H1 (cell line): Measurements from ENCODE around the gene ANKIB1. TPM values are rescaled to one million over a fixed set of nuclear protein-coding genes. Genes with fewer than 3 reads are reported as not detected.

ENCODE experiments used
- CTCF ChIA-PET: fragments of 300-600 bp; sonication (Branson Sonifier 250); formaldehyde crosslinking; loops from one replicate; lab custom pipeline; 2021; ENCODE audit not compliant: partially characterized antibody; lab: Charles Lee
- POLR2A ChIA-PET: fragments of 300-600 bp; sonication (Branson Sonifier 250); formaldehyde crosslinking; loops from one replicate; lab custom pipeline; 2021; ENCODE audit warnings: inconsistent platforms; ENCODE audit not compliant: partially characterized antibody; lab: Charles Lee
- DNase-seq, 2 experiments: peaks; one replicate each; pipeline versions ENCODE4 v3.0.0 to v3.0.0-alpha.2; 2010 to 2022; ENCODE audit warnings: low spot score in 2 of 2, low read depth in 1 of 2, mixed read lengths in 1 of 2
- FAIRE-seq: peaks from 2 replicates; lab custom pipeline; 2011; peaks lifted over from hg19 to GRCh38; lab: Jason Lieb, UNC
- H2AFZ ChIP-seq: 2 replicates; pipeline ENCODE4 v1.8.1; 2012; ENCODE audit warnings: low read length, inconsistent platforms
- H2AK5ac ChIP-seq: 2 replicates; pipeline ENCODE4 v1.6.1; 2013; ENCODE audit warnings: low read depth, low read length
- H2BK120ac ChIP-seq: replicated peaks from 2 replicates; pipeline ENCODE3; 2013; ENCODE audit warnings: low read depth, low read length, inconsistent platforms
- H2BK12ac ChIP-seq: 2 replicates; pipeline ENCODE4 v1.6.1; 2013; ENCODE audit warnings: low read depth, low read length
- H2BK15ac ChIP-seq: 2 replicates; pipeline ENCODE4 v1.6.1; 2013; ENCODE audit warnings: low read length
- H2BK20ac ChIP-seq: 2 replicates; pipeline ENCODE4 v1.6.1; 2013; ENCODE audit warnings: low read length
- H2BK5ac ChIP-seq: 2 replicates; pipeline ENCODE4 v1.6.1; 2013; ENCODE audit warnings: low read depth, low read length
- H3K14ac ChIP-seq: 2 replicates; pipeline ENCODE4 v1.6.1; 2013; ENCODE audit warnings: inconsistent platforms; ENCODE audit not compliant: insufficient read length
- H3K18ac ChIP-seq: 2 replicates; pipeline ENCODE4 v1.6.1; 2013; ENCODE audit warnings: low read length; ENCODE audit errors: extremely low read depth
- H3K23ac ChIP-seq: 2 replicates; pipeline ENCODE4 v1.6.1; 2013; ENCODE audit warnings: inconsistent platforms; ENCODE audit not compliant: insufficient read length
- H3K23me2 ChIP-seq: 2 replicates; pipeline ENCODE4 v1.6.1; 2013; ENCODE audit warnings: low read depth, low read length
- H3K27ac ChIP-seq: 2 replicates; pipeline ENCODE4 v1.6.1; 2011; ENCODE audit warnings: low read depth, low read length, inconsistent platforms
- H3K27me3 ChIP-seq, 4 experiments: replicated peaks in 1 of 4; 1 replicate in 1 of 4; 2 replicates in 3 of 4; pipeline versions ENCODE4 v1.6.1 to v1.8.1; 2011 to 2013; ENCODE audit warnings: low read length in 3 of 4, mild to moderate bottlenecking in 3 of 4, inconsistent platforms in 2 of 4, mixed read lengths in 2 of 4, moderate library complexity in 1 of 4; ENCODE audit not compliant: control insufficient read depth in 3 of 4, insufficient read depth in 3 of 4; ENCODE audit errors: extremely low read depth in 1 of 4
- H3K36me3 ChIP-seq, 4 experiments: 2 replicates each; pipeline versions ENCODE4 v1.6.1 to v1.8.1; 2011 to 2013; ENCODE audit warnings: mild to moderate bottlenecking in 4 of 4, low read length in 3 of 4, moderate library complexity in 2 of 4, control low read depth in 1 of 4, inconsistent platforms in 1 of 4; ENCODE audit not compliant: insufficient read depth in 4 of 4, control insufficient read depth in 2 of 4
- H3K4ac ChIP-seq: replicated peaks from 2 replicates; pipeline ENCODE3; 2013; ENCODE audit warnings: low read length, low read depth, mixed read lengths, inconsistent platforms; ENCODE audit not compliant: insufficient read length
- H3K4me1 ChIP-seq, 4 experiments: replicated peaks in 1 of 4; 1 replicate in 1 of 4; 2 replicates in 3 of 4; pipeline versions ENCODE4 v1.6.1 to v1.8.1; 2011 to 2013; ENCODE audit warnings: low read length in 3 of 4, inconsistent platforms in 2 of 4, mixed read lengths in 1 of 4; ENCODE audit not compliant: insufficient read depth in 4 of 4, control insufficient read depth in 3 of 4
- H3K4me2 ChIP-seq, 2 experiments: 2 replicates each; pipeline versions ENCODE4 v1.6.1 to v1.8.1; 2011 to 2013; ENCODE audit warnings: low read depth in 2 of 2, low read length in 2 of 2, control low read depth in 1 of 2, inconsistent platforms in 1 of 2, mild to moderate bottlenecking in 1 of 2; ENCODE audit not compliant: insufficient read depth in 1 of 2
- H3K4me3 ChIP-seq, 4 experiments: fragments of 200-600, 300-600 bp in 1 of 4; sonication (generic), shearing (Covaris generic), sonication (Bioruptor Twin) in 1 of 4; 2 replicates each; pipeline versions ENCODE4 v1.5.1 to v1.8.1; 2011 to 2016; ENCODE audit warnings: low read length in 4 of 4, low read depth in 3 of 4, control low read depth in 2 of 4, inconsistent platforms in 2 of 4, mild to moderate bottlenecking in 2 of 4, mixed read lengths in 1 of 4, moderate library complexity in 1 of 4; ENCODE audit not compliant: insufficient read depth in 2 of 4; ENCODE audit errors: extremely low read depth in 1 of 4
- H3K56ac ChIP-seq: replicated peaks from 2 replicates; pipeline ENCODE3; 2013; ENCODE audit warnings: low read depth, mild to moderate bottlenecking, mixed read lengths, low read length, inconsistent platforms; ENCODE audit not compliant: insufficient read length
- H3K79me1 ChIP-seq: 2 replicates; pipeline ENCODE4 v1.6.1; 2013; ENCODE audit warnings: low read depth, low read length, control low read depth
- H3K79me2 ChIP-seq, 2 experiments: 2 replicates each; pipeline versions ENCODE4 v1.6.1 to v1.8.1; 2012 to 2013; ENCODE audit warnings: low read length in 2 of 2, mild to moderate bottlenecking in 2 of 2, inconsistent platforms in 1 of 2; ENCODE audit not compliant: insufficient read depth in 2 of 2, control insufficient read depth in 1 of 2
- H3K9ac ChIP-seq, 4 experiments: replicated peaks in 1 of 4; 1 replicate in 1 of 4; 2 replicates in 3 of 4; pipeline versions ENCODE4 v1.6.1 to v1.8.1; 2011 to 2013; ENCODE audit warnings: low read depth in 3 of 4, low read length in 3 of 4, control low read depth in 2 of 4, mild to moderate bottlenecking in 2 of 4, moderate library complexity in 2 of 4, inconsistent platforms in 1 of 4; ENCODE audit errors: extremely low read depth in 1 of 4
- H3K9me3 ChIP-seq, 2 experiments: 2 replicates each; pipeline versions ENCODE4 v1.6.1 to v1.8.1; 2012 to 2013; ENCODE audit warnings: mild to moderate bottlenecking in 2 of 2, moderate library complexity in 2 of 2, control low read depth in 1 of 2, inconsistent platforms in 1 of 2, low read depth in 1 of 2, low read length in 1 of 2, mixed read lengths in 1 of 2; ENCODE audit not compliant: insufficient read depth in 2 of 2
- H4K20me1 ChIP-seq, 2 experiments: replicated peaks in 1 of 2; 2 replicates each; pipeline versions ENCODE3 to v1.8.1; 2011 to 2013; ENCODE audit warnings: inconsistent platforms in 2 of 2, low read length in 2 of 2, mild to moderate bottlenecking in 1 of 2; ENCODE audit not compliant: insufficient read depth in 2 of 2, control insufficient read depth in 1 of 2
- H4K5ac ChIP-seq: 2 replicates; pipeline ENCODE4 v1.6.1; 2013; ENCODE audit warnings: low read length, low read depth, mixed read lengths, inconsistent platforms; ENCODE audit not compliant: insufficient read length
- H4K8ac ChIP-seq: 2 replicates; pipeline ENCODE4 v1.8.0; 2013; ENCODE audit warnings: mild to moderate bottlenecking, moderate library complexity, low read length, inconsistent platforms; ENCODE audit not compliant: insufficient read depth; ENCODE audit errors: extremely low read depth
- H4K91ac ChIP-seq: replicated peaks from 2 replicates; pipeline ENCODE3; 2013; ENCODE audit warnings: low read length, mixed read lengths, inconsistent platforms; ENCODE audit not compliant: insufficient read length
- CTBP2 ChIP-seq: IDR thresholded peaks from 2 replicates; pipeline ENCODE4 v1.7.0; 2011; ENCODE audit warnings: borderline replicate concordance, mild to moderate bottlenecking, moderate library complexity, mixed read lengths, low read length; ENCODE audit not compliant: insufficient read depth, insufficient read length
- WGBS, 2 experiments: shearing (Covaris generic) in 1 of 2; methylation state at CpG; one replicate each; pipeline versions ENCODE4 v1.1.6 to v1.1.7; 2013 to 2015; ENCODE audit warnings: low lambda C conversion rate in 2 of 2, mixed read lengths in 2 of 2, inconsistent platforms in 1 of 2, low coverage in 1 of 2, missing lambda C conversion rate in 1 of 2; ENCODE audit not compliant: insufficient replicate concordance in 2 of 2, insufficient coverage in 1 of 2, insufficient read length in 1 of 2; ENCODE audit errors: extremely low coverage in 1 of 2, missing lambda C conversion rate in 1 of 2; 5-methylcytosine and 5-hydroxymethylcytosine counted together
- polyA plus RNA-seq, 7 experiments: library from polyadenylated mRNA; depleted of rRNA in 3 of 7; stranded (reverse) in 5 of 7; unstranded in 2 of 7; fragments of >200 nt in 5 of 7; fragments of 200-250 nt in 2 of 7; gene quantifications; 1 replicate in 5 of 7; 2 replicates in 1 of 7; 4 replicates in 1 of 7; pipeline versions ENCODE4 v1.2.1 to v1.2.3, GENCODE V29; 2011 to 2013; ENCODE audit warnings: missing spikeins in 2 of 7, mixed read lengths in 2 of 7
- total RNA-seq: library from RNA; stranded (reverse); fragmentation: NEBNext Ultra II Directional; extraction: Animal tissue kit (Norgen Biotek cat#: 25700); gene quantifications from 2 replicates; pipeline ENCODE4 v1.2.1, GENCODE V29; 2021

The ANKIB1 gene
- total and polyA plus RNA-seq, 2 of the 8 experiments (the other 6 are each of a cell fraction or from before 2014, with no cell fraction given), result 19.2 to 43.0 TPM

- Histone ChIP-seq H3K4me3 (no peak overlapping the region), H2BK5ac (no peak overlapping the region), H3K23me2 (no peaks in the 10 kb centered on the region), H4K91ac (no peak overlapping the region), H2AFZ (no peak overlapping the region), H4K5ac (no peak overlapping the region), H3K4me2 (no peak overlapping the region), H3K9me3 (no peaks in the 10 kb centered on the region), H3K79me1 (no peaks in the 10 kb centered on the region; the same call in 1 of the 2 replicates), H2BK15ac (no peak overlapping the region), H2BK12ac (no peak overlapping the region), H3K14ac (no peak overlapping the region), H3K36me3 (no peaks in the 10 kb centered on the region; a peak in 1 of 8 replicates), H3K56ac (no peak overlapping the region), H2BK120ac (no peak overlapping the region), H3K4me1 (no peaks in the 10 kb centered on the region), H3K27me3 (peaks cover 0 to 1% (median 0%) of the 10 kb centered on the region in 4 experiments; a peak in 1 of 7 replicates), H2AK5ac (no peak overlapping the region), H3K27ac (no peak overlapping the region), H3K23ac (no peak overlapping the region), H2BK20ac (no peak overlapping the region), H3K18ac (no peak overlapping the region), H4K20me1 (peaks cover 0 to 1% of the 10 kb centered on the region in 2 experiments), H3K79me2 (peaks cover 0 to 88% of the 10 kb centered on the region in 2 experiments; a peak in 2 of 4 replicates), H3K4ac (no peak overlapping the region), H3K9ac (no peak overlapping the region), H4K8ac (no peak overlapping the region)
- CTCF ChIA-PET, result interaction anchor here (1.6 kb wide), 1 partner anchor 165 kb away, joined by 3 read pairs; no protein-coding TSS in a partner anchor
- no peak for DNase-seq
- no peak for TF ChIP-seq CTBP2
- no peak for FAIRE-seq
- POLR2A ChIA-PET, result interaction anchor here (1.0 to 1.3 kb wide), 3 partner anchors 9 to 14 kb away, joined by 3 to 4 read pairs (median 3); partner anchors contain the start of genes ANKIB1 and KRIT1
- 94% methylated on average over 2 of the region's 2 CpGs; no CpG with 5 or more reads in 1 of the 2 experiments for WGBS, 2 experiments
These were observed 14.0 kb downstream of the ANKIB1 start for GRCh38 chr7:92259610-92260247.
